ENCODE measurements around the gene ZNF407.

ZNF407 gene

DNA sequence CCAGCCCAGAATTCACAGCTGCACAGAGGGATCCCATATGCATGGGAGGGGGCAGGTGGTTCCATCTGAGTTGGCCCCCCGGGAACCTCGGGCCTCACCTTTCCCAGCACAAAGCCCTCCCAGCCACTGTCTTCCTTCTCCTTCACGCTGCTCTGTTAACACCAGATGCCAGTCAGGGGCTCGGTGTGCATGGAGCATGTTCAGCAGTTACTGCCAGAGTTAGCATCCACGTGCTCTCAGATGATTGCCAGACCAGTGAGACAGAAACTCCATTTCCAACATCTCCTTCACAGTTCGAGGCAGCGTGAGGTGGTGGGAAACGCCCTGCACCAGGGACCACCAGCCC, 510.2 kb downstream of the ZNF407 start:
- DNase-seq, result no peak

DNA sequence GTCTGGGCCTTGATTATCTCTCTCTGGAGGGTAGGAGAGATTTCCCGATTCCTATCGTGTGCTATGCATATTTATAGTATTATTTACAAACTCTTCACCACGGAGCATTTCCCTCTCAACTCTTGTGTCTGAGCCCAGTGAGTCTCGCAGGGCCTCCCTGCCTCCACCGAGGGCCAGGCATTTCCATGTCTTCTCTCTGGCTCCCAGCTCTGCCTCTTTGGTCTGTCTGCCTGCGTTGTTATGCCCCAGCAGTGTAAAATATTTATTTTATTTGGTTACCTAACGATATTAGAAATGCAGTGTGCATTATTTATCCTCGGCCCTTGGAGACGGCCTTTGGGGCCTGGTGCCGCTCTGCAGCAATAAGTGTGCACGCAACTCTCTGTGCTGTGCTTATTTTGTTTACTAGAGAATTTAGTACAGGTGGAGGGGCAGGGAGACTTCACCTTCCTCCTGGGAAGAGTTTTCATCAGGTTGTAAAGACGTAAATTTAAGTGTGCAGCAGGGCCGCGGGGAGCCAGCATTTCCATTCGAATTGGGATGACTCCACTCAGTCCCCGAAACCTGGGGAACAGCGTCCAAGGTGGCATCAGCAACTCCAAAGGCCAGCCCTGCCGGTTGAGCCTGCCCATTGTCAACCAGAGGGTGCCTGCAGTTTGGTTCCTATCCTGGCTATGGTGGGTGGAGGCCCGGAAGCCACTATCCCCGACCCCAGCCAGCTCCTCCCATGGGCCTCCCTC, 511.1 kb downstream of the ZNF407 start:
- DNase-seq, result no peak

DNA sequence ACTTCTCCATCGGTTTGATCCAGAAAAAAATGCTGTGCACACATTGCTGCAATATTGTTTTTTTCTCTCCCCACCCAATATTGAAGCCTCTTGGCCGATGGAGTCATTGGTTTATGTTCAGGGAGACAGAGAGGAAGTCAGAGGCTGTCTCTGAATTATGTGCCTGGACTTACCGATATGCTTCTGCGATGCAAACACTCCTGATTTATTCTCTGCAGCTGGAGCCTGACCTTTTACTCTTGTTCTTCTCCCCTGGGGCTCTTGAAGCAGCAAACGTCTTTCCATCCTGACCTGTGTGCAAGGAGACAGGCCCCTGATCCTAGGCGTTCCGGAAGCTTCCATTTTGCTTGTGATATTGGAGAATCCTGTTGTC, 511.6 kb downstream of the ZNF407 start:
- DNase-seq, result no peak

DNA sequence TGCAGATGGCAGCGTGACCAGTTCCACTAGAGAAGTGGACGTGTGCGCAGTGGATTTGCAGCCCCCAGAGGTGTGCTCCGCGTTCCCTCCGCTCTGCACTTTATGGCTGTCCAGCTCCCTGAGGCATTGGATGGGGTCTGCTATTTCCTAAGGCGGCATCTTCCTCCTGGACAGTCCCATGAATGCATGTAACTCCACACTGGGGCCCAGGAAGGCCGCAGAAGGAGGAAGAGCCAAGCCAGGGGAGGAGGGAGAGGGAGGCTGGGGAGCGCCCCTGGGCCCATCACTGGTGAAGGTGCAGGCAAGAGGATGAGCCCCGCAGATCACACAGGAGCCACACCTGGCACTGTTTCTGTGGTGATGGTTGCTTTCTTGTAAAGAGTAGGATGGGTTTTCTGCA, 512.1 kb downstream of the ZNF407 start:
- DNase-seq, result no peak

DNA sequence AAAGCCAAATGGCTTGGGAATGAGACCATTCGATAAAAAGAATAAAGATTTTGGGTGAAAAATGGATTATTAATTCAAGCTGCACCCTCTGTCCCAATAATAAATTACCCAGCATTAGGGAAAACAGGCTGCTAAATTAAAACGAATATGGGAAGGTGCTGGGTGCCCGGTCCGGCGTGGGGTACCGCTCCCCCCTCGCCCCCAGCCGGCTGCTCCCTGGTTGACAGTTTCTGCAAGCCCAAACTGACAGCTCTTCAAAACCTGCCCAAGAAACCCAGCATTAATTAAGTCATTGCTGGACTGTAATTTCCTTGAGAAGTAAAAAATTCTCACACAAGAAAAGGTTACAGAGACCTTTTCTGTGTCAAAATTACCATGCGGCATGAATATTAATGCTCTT, 512.6 kb downstream of the ZNF407 start:
- DNase-seq, result no peak

DNA sequence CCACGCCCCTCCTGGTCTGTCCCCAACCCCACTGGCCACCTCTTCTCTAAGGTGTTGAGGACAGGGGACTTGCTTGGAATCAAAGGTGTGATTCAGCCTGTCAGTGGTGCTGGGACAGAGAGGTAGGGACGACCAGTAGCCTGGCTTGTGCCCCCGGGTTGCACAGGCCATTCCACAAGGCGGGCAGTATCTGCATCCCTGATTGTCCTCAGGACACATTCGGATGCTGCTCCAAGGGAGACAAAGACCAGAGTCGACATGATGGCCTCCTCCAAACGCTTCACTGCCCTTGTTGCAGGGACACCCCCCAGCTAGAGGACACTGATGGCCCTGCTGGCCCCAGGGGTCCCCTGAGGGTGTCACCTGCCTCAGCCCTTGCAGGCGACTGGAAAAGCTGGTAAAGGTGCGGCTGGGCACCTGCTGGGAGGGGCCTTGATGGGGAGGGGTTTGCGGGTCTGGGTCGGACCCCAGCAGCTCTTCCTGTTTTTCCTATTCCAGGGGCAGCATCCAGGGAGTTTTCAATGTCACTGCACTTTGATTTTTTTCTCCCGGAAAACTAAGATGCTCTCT, 513.3 kb downstream of the ZNF407 start:
- no peak for DNase-seq

DNA sequence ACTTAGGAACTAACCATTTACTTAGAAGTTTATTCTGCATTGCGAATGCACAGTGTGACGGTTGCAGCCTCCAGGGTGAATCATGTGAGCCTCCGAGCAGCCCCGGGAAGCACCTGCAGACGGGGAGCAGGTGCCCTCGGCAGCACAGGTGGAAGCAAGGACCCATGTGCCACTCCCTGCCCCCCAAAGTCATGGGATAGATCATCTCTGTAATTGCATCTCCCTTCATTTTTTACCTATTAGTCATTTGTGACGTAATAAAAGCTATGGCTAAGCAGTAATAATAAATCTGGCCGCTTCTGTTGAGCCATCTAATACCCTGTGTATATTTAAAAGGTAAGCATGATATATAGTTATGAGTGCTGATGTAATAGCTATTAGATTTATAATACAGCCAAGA, 514.1 kb downstream of the ZNF407 start:
- no peak for DNase-seq

DNA sequence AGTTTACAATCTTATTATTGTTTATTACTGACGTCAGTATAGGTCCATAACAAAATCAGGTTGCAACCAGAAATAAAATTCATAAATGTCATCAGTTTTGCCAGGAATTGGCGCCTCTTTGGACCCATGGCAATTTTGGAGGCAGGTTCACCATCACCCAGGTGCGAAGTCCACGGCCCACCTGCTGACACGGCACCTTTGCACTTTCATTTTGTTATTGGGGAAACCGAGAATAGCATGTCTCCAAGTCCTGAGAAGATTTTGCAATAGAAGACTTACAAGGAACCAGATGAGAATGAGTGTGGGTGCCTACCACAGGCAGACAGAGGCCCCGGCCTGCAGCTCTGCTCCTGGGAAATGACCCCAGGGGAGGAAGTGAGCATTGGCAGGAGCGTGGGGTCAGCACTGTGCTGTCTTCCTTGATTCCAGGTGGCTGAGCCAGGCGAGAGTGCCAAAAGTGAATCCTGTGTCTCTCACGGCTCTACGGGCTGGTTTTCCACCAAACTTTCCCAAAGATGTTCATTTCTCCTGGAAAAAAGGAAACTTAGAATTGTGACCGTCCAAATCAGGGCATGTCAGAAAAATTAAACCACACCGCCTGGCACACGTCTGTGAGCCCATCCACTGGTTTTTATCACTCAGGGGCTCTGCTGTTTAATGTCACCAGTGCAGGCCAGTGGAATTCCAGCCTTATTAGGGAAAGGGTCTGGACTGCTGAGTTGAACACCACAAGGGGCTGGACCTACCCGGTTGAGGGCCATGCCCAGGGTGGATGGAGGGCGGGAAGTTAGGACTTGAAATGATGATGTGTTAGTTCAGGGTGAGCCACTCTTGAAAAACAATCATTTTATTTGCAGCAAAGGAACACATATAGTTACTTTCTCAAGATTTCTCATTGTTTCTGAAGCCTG, 514.8 kb downstream of the ZNF407 start:
- no peak for DNase-seq

DNA sequence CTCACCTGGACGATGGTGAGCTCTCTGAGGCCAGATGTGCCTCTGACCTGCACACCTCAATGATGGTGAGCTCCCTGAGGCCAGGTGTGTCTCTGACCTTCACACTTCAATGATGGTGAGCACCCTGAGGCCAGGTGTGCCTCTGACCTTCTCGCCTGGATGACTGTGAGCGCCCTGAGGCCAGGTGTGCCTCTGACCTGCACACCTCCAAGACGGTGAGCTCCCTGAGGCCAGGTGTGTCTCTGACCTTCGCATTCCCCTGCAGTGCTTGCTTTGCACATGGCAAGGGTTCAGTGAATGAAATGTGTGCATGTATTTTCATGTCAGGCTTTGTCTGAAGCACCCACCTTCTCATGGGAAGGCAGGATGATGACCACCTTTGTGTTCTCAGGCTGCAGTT, 515.8 kb downstream of the ZNF407 start:
- DNase-seq, result no peak

DNA sequence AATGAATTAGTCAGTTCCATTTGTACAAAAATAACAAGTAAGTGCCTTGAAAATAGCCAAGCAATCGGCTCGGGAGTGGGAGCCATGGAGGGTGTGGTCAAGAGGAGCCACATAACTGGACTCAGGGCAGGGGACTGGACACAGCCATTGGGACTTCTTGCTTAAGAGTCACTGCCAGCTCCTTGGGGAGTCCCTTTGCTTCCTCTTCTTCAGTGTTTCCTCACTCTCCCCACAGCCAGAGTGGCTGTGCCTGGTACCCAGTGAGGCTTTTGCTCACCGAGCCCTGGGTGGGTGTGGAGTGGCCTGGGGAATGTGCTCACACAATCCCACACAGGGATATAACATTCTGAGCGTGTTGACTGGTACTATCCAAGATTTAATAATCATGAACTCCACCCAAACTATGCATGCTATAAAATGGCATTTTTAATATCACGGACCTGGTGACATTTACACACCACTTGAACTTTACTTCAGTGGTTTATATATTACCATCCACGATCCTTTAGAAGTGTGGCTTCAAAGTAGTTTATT, 516.6 kb downstream of the ZNF407 start:
- DNase-seq, result no peak
